SU-DHL-6 (cell line): ENCODE results near the gene POLA2.

Experiments
- CTCF ChIP-seq: fragments of 200-600 bp; sonication (generic); IDR thresholded peaks from one replicate; pipeline ENCODE4 v1.5.1; 2017; ENCODE audit warnings: antibody characterized with exemption, mild to moderate bottlenecking, low read length, moderate library complexity; ENCODE audit not compliant: insufficient read depth, poor library complexity, severe bottlenecking
- EZH2phosphoT487 ChIP-seq: fragments of 200-600 bp; sonication (generic), shearing (Covaris generic); conservative IDR thresholded peaks from 2 replicates; pipeline ENCODE4 v1.6.1; 2018; ENCODE audit warnings: mild to moderate bottlenecking, antibody characterized with exemption, low read length, moderate library complexity, mixed read lengths

- TF ChIP-seq CTCF (no peak), EZH2phosphoT487 (no peak)
Measured at GRCh38 chr11:65338676-65339075, 76.9 kb downstream of the POLA2 start.
